Suprapubic skin (tissue), 3 donors: ENCODE data around the gene PMFBP1.

Experiments used
- CTCF ChIP-seq, 2 donors: fragments of 200-600 bp in 1 of 2; fragments of 450-650 bp in 1 of 2; sonication (generic) in 1 of 2; IDR thresholded peaks; one replicate each; pipeline ENCODE4 v1.5.1; 2016 to 2019; ENCODE audit warnings: antibody characterized with exemption in 2 of 2, mild to moderate bottlenecking in 1 of 2, moderate library complexity in 1 of 2
- POLR2A ChIP-seq, 2 donors: fragments of 450-650 bp; IDR thresholded peaks; one replicate each; pipeline ENCODE4 v1.6.1; 2017; ENCODE audit warnings: antibody characterized with exemption in 2 of 2, mild to moderate bottlenecking in 2 of 2, moderate library complexity in 2 of 2

DNA sequence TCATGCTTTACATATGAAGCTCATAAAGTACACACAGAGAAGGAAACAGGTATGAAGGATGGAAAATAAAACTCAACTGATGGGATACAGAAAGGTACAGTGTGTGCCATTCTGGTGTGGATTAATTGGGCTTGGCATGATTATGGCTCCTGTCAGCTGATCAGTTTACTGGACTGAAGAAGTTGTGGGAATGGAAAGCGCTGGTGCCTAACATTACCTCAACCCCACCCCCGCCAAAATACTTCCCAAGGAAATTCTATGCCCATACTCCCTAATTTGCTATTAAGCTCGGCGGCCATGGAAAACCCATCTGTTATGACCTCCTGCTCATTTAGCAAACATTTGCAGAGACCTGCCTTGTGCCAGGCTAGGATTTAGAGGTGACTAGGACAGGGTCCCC is 16.6 kb upstream of the PMFBP1 start:
- no peak for TF ChIP-seq CTCF (IDR thresholded peaks at IDR 0.05)
- no peak for TF ChIP-seq POLR2A (IDR thresholded peaks at IDR 0.05)
